T-helper 9 cell (primary cell): ENCODE measurements around the gene ZNF165.
"Not testable (repeated sequence)": the region's sequence is repeated elsewhere in the genome, so short reads cannot be mapped to it uniquely, and the experiment has no call there.

ENCODE experiments used
- DNase-seq: peaks from one replicate; pipeline ENCODE4 v3.0.0-alpha.2; 2020
- total RNA-seq, 2 donors: gene quantifications; one replicate each; lab custom pipeline; 2026; lab: John Stamatoyannopoulos, UW

ZNF165 gene
- 9.0 to 16.4 reads per million in 2 donors for total RNA-seq

GRCh38 chr6:28080381-28080630, at the start of gene ZNF165:
Gene ZNF165, plus strand, starts transcription at chr6:28080568. Its CDS starts 4,913 bp downstream, at chr6:28085481.
- DNase-seq, result not testable (repeated sequence)

- no peak for DNase-seq
These were observed 26.8 kb upstream of the ZNF165 start for GRCh38 chr6:28053584-28053983.

GRCh38 chr6:28060405-28060804, 20.0 kb upstream of the ZNF165 start:
- no peak for DNase-seq

DNA sequence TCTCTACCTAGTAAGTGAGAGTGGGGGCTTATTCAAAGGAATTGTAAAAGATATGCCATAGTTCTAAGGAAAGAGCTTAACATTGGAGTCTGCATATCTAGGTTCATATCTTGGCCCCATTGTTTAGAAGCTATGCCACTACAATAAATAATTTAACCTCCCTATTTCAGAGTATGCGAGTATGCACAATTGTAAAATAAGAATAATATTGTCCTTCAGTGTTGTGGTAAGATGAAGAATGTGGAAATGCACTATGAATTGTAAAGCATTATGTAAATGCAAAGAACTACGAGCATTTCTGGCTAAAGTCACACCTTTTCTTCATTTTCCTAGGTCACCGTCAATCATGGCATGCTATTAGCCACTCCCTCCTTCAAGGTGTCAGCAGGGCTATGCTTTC, 16.1 kb upstream of the ZNF165 start:
- DNase-seq, result no peak

- no peak for DNase-seq
These were observed 12.3 kb upstream of the ZNF165 start for GRCh38 chr6:28068067-28068466.

- DNase-seq, result not testable (repeated sequence)
These were observed 9.4 kb upstream of the ZNF165 start for GRCh38 chr6:28070968-28071367.

- no peak for DNase-seq
These were observed 2.3 kb upstream of the ZNF165 start for GRCh38 chr6:28078050-28078449.

DNA sequence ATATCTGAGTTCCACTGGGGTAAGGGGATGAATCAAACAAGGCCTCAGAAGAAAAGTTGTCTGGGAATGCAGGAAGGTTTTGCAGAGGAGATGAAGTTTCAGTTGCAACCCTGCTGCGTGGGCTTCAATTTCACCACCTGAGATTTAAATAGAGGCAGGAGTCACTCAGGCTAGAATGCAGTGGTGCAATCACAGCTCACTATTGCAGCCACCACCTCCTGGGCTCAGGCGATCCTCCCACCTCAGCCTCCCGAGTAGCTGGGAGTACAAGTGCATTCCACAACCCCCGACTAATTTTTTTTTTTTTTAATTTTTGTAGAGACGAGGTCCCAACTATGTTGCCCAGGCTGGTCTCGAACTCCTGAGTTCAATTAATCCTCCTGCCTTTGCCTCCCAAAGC, 1.5 kb upstream of the ZNF165 start:
- DNase-seq, result no peak

- peak; percentile 91 for DNase-seq
These were observed 490 bp downstream of the ZNF165 start for GRCh38 chr6:28080631-28081485.

DNA sequence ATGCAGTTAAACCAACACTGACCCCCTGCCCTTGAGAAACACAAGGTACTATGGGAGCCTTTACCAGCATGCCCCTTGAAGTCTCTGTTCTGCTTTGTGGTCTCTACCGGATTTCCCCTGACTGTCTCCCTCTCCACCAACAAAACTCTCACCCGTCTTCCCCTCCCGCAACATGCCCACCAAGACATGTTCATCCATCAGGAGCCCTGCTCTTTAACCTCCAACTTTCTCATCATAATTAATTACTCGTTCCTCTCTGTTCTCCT, 1.1 kb downstream of the ZNF165 start:
- peak; percentile 28 for DNase-seq

DNA sequence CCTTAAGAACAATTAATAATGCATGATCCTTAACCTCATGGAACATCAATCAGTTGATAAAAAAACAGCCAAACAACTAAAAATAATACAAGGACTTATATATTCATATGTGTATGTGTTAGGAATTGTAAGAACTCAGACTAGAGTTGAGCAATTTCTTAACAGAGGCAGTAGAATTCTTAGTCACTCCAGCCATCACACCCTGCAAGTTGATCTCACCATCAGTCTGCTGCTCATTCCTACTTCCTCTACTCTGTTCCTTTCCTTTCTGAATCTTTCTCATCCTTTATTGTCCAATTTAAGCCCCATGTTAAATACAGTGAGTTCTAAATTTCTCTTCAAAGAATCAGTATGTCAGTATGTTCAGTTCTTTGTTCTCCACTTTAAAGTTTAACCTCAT, 2.6 kb downstream of the ZNF165 start:
- DNase-seq, result no peak

- DNase-seq, result no peak
These were observed 8.7 kb downstream of the ZNF165 start for GRCh38 chr6:28089054-28089453.

DNA sequence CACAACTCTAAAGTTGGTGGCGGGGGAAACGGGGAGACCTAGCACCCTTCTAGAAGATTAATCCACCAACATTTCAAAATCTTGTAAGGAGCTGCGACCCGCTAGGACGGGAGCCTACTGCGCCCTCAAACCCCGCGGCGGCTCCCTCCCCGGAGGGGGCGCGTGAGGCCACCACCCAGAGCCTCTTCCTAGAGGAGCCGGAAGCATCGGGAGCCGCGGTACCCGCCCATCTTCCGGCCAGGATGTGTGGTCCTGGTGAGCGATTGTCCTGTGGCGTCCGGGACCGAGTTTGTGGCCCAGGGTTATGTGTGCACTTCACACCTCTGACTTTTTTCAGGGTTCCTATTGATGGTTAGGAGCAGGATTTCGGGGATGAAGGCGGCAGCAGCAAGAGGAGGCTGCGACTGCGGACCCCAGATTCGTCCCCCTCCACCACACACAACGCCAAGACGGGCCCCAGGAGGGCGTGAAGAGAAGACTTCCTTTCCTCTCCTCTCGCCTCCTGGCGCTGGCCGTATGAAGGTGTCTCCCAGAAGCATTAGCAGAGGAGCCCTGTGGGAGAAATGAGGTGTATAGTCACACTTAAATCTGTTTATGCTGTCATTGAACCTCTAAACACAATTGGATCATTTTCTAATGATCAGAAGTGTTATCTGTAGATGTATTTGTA, 10.7 kb downstream of the ZNF165 start:
- no peak for DNase-seq

DNA sequence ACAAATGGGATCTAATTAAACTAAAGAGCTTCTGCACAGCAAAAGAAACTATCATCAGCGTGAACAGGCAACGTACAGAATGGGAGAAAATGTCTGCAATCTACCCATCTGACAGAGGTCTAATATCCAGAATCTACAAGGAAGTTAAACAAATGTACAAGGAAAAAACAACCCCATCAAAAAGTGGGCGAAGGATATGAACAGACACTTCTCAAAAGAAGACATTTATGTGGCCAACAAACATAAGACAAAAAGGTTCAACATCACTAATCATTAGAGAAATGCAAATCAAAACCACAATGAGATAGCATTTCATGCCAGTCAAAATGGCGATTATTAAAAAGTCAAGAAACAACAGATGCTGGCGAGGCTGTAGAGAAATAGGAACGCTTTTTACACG, 21.9 kb downstream of the ZNF165 start:
- DNase-seq, result not testable (repeated sequence)

GRCh38 chr6:28102699-28103098, 22.3 kb downstream of the ZNF165 start:
- DNase-seq, result not testable (repeated sequence)

DNA sequence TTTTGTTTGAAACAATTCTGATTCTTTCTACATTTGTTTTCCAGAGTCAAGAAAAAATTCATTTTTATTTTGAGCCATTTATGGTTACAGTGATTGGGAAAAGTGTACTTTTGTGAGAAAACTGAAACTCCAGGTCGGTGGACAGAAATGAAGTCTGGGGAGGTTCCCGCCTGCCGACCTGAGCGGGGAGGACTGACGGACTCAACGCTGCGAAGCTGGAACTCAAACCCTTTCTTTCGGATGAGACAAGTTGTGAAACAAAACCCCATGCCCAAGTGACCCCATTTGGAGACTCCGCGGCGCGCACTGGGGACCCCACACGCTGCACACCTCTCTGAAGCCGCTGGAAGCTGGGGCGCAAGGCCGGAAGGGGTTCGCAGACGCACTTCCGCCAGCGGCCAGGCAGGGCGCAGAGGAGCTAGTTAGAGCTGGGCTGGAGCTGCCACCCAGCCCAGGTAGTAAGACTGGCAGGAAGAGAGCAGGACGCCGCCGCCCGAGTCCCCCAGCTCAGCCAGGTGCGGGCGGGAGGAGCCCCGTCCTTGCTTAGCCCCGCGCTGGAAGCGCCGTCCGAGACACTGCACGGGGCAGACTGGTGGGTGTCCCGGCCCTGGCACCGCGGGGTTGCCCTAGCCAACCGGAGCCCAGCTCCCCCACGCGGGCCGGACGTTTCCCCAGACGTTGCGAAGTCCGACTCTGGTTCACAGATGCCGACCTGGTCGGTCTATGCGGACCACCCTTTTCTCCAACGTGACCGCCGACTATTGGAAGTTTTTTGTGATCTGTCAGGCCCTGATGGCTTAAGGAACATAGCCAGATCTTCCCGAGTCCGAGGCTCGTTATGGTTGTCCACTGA, 24.2 kb downstream of the ZNF165 start:
- peak; percentile 69 for DNase-seq

- no peak for DNase-seq
These were observed 24.9 kb downstream of the ZNF165 start for GRCh38 chr6:28105245-28105639.

DNA sequence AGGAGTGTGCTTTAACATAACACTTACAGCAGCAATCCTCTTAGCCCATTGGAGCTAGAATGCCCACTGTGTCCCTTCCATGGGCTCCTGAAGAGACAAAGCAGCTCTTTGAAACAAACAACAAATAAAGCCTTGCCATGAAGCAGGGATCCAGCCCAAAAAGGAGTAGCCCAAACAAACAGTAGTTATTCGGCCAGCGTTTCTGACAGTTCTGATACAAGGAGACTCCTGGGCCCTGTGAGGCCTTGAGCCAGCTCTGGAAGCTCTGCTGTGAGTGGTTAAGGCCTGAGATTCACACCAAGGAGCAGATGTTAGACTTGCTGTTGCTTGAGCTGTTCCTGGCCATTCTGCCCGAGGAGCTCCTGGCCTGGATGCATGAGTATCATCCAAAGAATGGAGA, 27.1 kb downstream of the ZNF165 start:
- DNase-seq, result no peak

DNA sequence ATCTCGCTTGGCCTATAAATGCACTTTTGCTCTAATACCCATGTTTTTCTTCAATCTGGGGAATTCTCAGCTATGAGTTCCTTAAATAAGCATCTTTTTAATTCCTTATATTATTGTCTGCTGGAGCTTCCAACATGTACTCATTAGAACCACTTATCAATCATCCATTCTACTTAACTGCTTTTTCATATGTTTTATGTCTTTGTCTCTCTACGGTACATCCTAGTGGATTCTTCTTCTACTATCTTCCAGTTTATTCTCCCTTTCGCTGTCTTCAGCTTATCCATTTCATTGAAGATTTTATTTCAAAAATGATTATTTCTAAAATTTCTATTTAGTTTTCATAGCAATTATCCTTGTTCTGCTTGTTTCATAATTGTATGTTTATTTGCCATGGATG, 31.6 kb downstream of the ZNF165 start:
- no peak for DNase-seq

- DNase-seq, result no peak
These were observed 35.4 kb downstream of the ZNF165 start for GRCh38 chr6:28115799-28116198.

- no peak for DNase-seq
These were observed 37.1 kb downstream of the ZNF165 start for GRCh38 chr6:28117386-28118050.

GRCh38 chr6:28118217-28118616, 37.8 kb downstream of the ZNF165 start:
- DNase-seq, result no peak

DNA sequence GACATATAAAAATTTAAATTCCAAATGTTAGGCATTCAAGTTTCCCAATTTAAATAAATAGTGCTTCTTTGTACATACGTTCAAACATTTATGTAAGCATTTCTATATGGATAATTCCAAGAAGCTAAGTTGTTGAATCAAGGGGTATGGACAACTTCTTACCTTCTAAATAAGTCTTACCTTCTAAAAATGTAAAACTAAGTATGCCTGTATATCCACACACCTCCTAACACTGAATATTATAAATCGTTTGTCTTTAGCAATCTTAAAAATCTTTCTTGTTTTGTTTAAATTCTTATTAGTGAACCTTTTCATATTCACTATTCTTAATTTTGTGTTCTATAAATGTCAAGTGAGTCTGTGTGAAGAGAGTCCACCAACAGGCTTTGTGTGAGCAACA, 41.5 kb downstream of the ZNF165 start:
- DNase-seq, result no peak
